MM.1S (cell line): ENCODE data around the gene AGBL1.

ENCODE experiments used
- DNase-seq: peaks from one replicate; pipeline ENCODE4 v3.0.0-alpha.2; 2015
- H2AFZ ChIP-seq: fragments of 300-600 bp; sonication (generic); 2 replicates; pipeline ENCODE4 v1.6.0; 2016; ENCODE audit warnings: antibody characterized with exemption, low read length
- H3F3A ChIP-seq: fragments of 300-600 bp; sonication (generic); 2 replicates; pipeline ENCODE4 v1.6.1; 2016; ENCODE audit warnings: mild to moderate bottlenecking, antibody characterized with exemption, low read length, moderate library complexity, mixed read lengths; ENCODE audit not compliant: insufficient read depth
- H3K27ac ChIP-seq: fragments of 300-600 bp; sonication (generic); 2 replicates; pipeline ENCODE4 v1.5.1; 2016; ENCODE audit warnings: mild to moderate bottlenecking, low read length
- H3K27me3 ChIP-seq: fragments of 300-600 bp; sonication (generic); replicated peaks from 2 replicates; pipeline ENCODE4 v1.6.0; 2016; ENCODE audit warnings: low read length; ENCODE audit not compliant: insufficient read depth
- H3K36me3 ChIP-seq: fragments of 300-600 bp; sonication (generic); replicated peaks from 2 replicates; pipeline ENCODE4 v1.6.1; 2016; ENCODE audit warnings: mild to moderate bottlenecking, low read length, mixed read lengths; ENCODE audit not compliant: insufficient read depth
- H3K4me1 ChIP-seq: fragments of 300-600 bp; sonication (generic); 2 replicates; pipeline ENCODE4 v1.6.1; 2016; ENCODE audit warnings: low read length, mixed read lengths
- H3K4me2 ChIP-seq: fragments of 300-600 bp; sonication (generic); 2 replicates; pipeline ENCODE4 v1.6.0; 2016; ENCODE audit warnings: low read depth, low read length
- H3K4me3 ChIP-seq: fragments of 300-600 bp; sonication (generic); 2 replicates; pipeline ENCODE4 v1.5.1; 2016; ENCODE audit warnings: low read length, mixed read lengths
- H3K79me2 ChIP-seq: fragments of 300-600 bp; sonication (generic); 2 replicates; pipeline ENCODE4 v1.6.1; 2016; ENCODE audit warnings: mixed run types, low read length, mixed read lengths
- H3K9ac ChIP-seq: fragments of 300-600 bp; sonication (generic); 2 replicates; pipeline ENCODE4 v1.6.1; 2016; ENCODE audit warnings: low read length, mixed read lengths
- H3K9me2 ChIP-seq: fragments of 300-600 bp; sonication (generic); replicated peaks from 2 replicates; pipeline ENCODE4 v1.6.1; 2016; ENCODE audit warnings: mild to moderate bottlenecking, low read length, mixed read lengths; ENCODE audit not compliant: insufficient read depth
- H3K9me3 ChIP-seq: fragments of 300-600 bp; sonication (generic); replicated peaks from 2 replicates; pipeline ENCODE4 v1.6.1; 2016; ENCODE audit warnings: mild to moderate bottlenecking, low read length, mixed read lengths; ENCODE audit not compliant: insufficient read depth
- H4K20me1 ChIP-seq: fragments of 300-600 bp; sonication (generic); 2 replicates; pipeline ENCODE4 v1.6.1; 2016; ENCODE audit warnings: mild to moderate bottlenecking, low read length, moderate library complexity, mixed read lengths; ENCODE audit not compliant: insufficient read depth
- CTCF ChIP-seq: fragments of 300-600 bp; sonication (generic); IDR thresholded peaks from 2 replicates; pipeline ENCODE4 v1.5.1; 2016; ENCODE audit warnings: antibody characterized with exemption, low read length, mixed read lengths
- EZH2 ChIP-seq: fragments of 300-600 bp; sonication (generic); optimal IDR thresholded peaks from 2 replicates; pipeline ENCODE3; 2017; ENCODE audit warnings: low read depth, mild to moderate bottlenecking, antibody characterized with exemption, low read length, mixed read lengths
- EZH2phosphoT487 ChIP-seq: fragments of 300-600 bp; sonication (generic); IDR thresholded peaks from 2 replicates; pipeline ENCODE4 v1.6.1; 2018; ENCODE audit warnings: antibody characterized with exemption, low read length

AGBL1 gene

GRCh38 chr15:86968244-86968643 is 888.6 kb downstream of the AGBL1 start:
- no peak for DNase-seq
- H3K9me2 ChIP-seq, result no peaks in the 10 kb centered on the region
- H3K27ac ChIP-seq, result no peak overlapping the region
- no peak overlapping the region for H3K9ac ChIP-seq
- no peaks in the 10 kb centered on the region for H3K36me3 ChIP-seq
- H3K4me2 ChIP-seq, result no peak overlapping the region
- H3K9me3 ChIP-seq, result no peaks in the 10 kb centered on the region
- H3F3A ChIP-seq, result no peaks in the 10 kb centered on the region
- H3K4me1 ChIP-seq, result no peaks in the 10 kb centered on the region; the same call in 1 of the 2 replicates
- H4K20me1 ChIP-seq, result no peaks in the 10 kb centered on the region
- H2AFZ ChIP-seq, result no peak overlapping the region
- no peaks in the 10 kb centered on the region for H3K27me3 ChIP-seq
- H3K79me2 ChIP-seq, result no peaks in the 10 kb centered on the region
- TF ChIP-seq EZH2phosphoT487 (no peak), EZH2 (no peak), CTCF (no peak)
- no peak overlapping the region for H3K4me3 ChIP-seq

DNA sequence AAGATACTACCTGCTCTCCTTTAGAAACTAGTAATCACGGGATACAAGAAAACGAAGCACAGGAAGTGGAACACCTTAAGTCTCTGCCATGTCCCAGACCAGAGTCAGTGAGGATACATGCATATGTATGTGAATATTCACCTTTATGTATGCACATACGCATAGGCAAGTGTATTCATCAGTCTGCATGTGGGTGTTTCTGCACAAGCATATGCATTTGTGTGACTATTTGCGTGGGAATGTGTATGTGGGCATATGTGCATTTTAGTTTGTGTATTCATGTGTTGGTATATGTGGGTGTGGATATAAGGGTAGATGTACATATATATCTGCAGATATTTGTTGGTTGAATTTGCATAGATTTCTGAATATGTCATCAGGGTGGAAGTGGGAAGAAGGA is 889.7 kb downstream of the AGBL1 start:
- DNase-seq, result no peak
- H3K79me2 ChIP-seq, result no peaks in the 10 kb centered on the region
- H4K20me1 ChIP-seq, result no peaks in the 10 kb centered on the region
- no peak overlapping the region for H2AFZ ChIP-seq
- H3K9ac ChIP-seq, result no peak overlapping the region
- H3K9me2 ChIP-seq, result no peaks in the 10 kb centered on the region
- H3K36me3 ChIP-seq, result no peaks in the 10 kb centered on the region
- H3K27ac ChIP-seq, result no peak overlapping the region
- H3K27me3 ChIP-seq, result no peaks in the 10 kb centered on the region
- no peaks in the 10 kb centered on the region for H3K9me3 ChIP-seq
- H3K4me3 ChIP-seq, result no peak overlapping the region
- H3K4me2 ChIP-seq, result no peak overlapping the region
- no peak for TF ChIP-seq EZH2
- no peak for TF ChIP-seq CTCF
- no peak for TF ChIP-seq EZH2phosphoT487
- no peaks in the 10 kb centered on the region for H3F3A ChIP-seq
- H3K4me1 ChIP-seq, result no peaks in the 10 kb centered on the region; the same call in 1 of the 2 replicates

- no peaks in the 10 kb centered on the region for H4K20me1 ChIP-seq
- H3K27ac ChIP-seq, result no peak overlapping the region
- no peak for DNase-seq
- H3F3A ChIP-seq, result no peaks in the 10 kb centered on the region
- H3K9me3 ChIP-seq, result no peaks in the 10 kb centered on the region
- no peaks in the 10 kb centered on the region for H3K36me3 ChIP-seq
- no peak overlapping the region for H3K9ac ChIP-seq
- no peak overlapping the region for H3K4me3 ChIP-seq
- H3K27me3 ChIP-seq, result no peaks in the 10 kb centered on the region
- H2AFZ ChIP-seq, result no peak overlapping the region
- no peaks in the 10 kb centered on the region for H3K9me2 ChIP-seq
- H3K4me2 ChIP-seq, result no peak overlapping the region
- H3K79me2 ChIP-seq, result no peaks in the 10 kb centered on the region
- no peaks in the 10 kb centered on the region; the same call in 1 of the 2 replicates for H3K4me1 ChIP-seq
- no peak for TF ChIP-seq EZH2
- no peak for TF ChIP-seq CTCF
- TF ChIP-seq EZH2phosphoT487, result no peak
These were observed 893.7 kb downstream of the AGBL1 start for GRCh38 chr15:86973284-86973844.
